MM.1S (cell line): ENCODE results near the gene SNHG17.

Source experiments
- DNase-seq: peaks from one replicate; pipeline ENCODE4 v3.0.0-alpha.2; 2015
- H2AFZ ChIP-seq: fragments of 300-600 bp; sonication (generic); 2 replicates; pipeline ENCODE4 v1.6.0; 2016; ENCODE audit warnings: antibody characterized with exemption, low read length
- H3F3A ChIP-seq: fragments of 300-600 bp; sonication (generic); 2 replicates; pipeline ENCODE4 v1.6.1; 2016; ENCODE audit warnings: mild to moderate bottlenecking, antibody characterized with exemption, low read length, moderate library complexity, mixed read lengths; ENCODE audit not compliant: insufficient read depth
- H3K27ac ChIP-seq: fragments of 300-600 bp; sonication (generic); 2 replicates; pipeline ENCODE4 v1.5.1; 2016; ENCODE audit warnings: mild to moderate bottlenecking, low read length
- H3K27me3 ChIP-seq: fragments of 300-600 bp; sonication (generic); replicated peaks from 2 replicates; pipeline ENCODE4 v1.6.0; 2016; ENCODE audit warnings: low read length; ENCODE audit not compliant: insufficient read depth
- H3K36me3 ChIP-seq: fragments of 300-600 bp; sonication (generic); replicated peaks from 2 replicates; pipeline ENCODE4 v1.6.1; 2016; ENCODE audit warnings: mild to moderate bottlenecking, low read length, mixed read lengths; ENCODE audit not compliant: insufficient read depth
- H3K4me1 ChIP-seq: fragments of 300-600 bp; sonication (generic); 2 replicates; pipeline ENCODE4 v1.6.1; 2016; ENCODE audit warnings: low read length, mixed read lengths
- H3K4me2 ChIP-seq: fragments of 300-600 bp; sonication (generic); 2 replicates; pipeline ENCODE4 v1.6.0; 2016; ENCODE audit warnings: low read depth, low read length
- H3K4me3 ChIP-seq: fragments of 300-600 bp; sonication (generic); 2 replicates; pipeline ENCODE4 v1.5.1; 2016; ENCODE audit warnings: low read length, mixed read lengths
- H3K79me2 ChIP-seq: fragments of 300-600 bp; sonication (generic); 2 replicates; pipeline ENCODE4 v1.6.1; 2016; ENCODE audit warnings: mixed run types, low read length, mixed read lengths
- H3K9ac ChIP-seq: fragments of 300-600 bp; sonication (generic); 2 replicates; pipeline ENCODE4 v1.6.1; 2016; ENCODE audit warnings: low read length, mixed read lengths
- H3K9me2 ChIP-seq: fragments of 300-600 bp; sonication (generic); replicated peaks from 2 replicates; pipeline ENCODE4 v1.6.1; 2016; ENCODE audit warnings: mild to moderate bottlenecking, low read length, mixed read lengths; ENCODE audit not compliant: insufficient read depth
- H3K9me3 ChIP-seq: fragments of 300-600 bp; sonication (generic); replicated peaks from 2 replicates; pipeline ENCODE4 v1.6.1; 2016; ENCODE audit warnings: mild to moderate bottlenecking, low read length, mixed read lengths; ENCODE audit not compliant: insufficient read depth
- H4K20me1 ChIP-seq: fragments of 300-600 bp; sonication (generic); 2 replicates; pipeline ENCODE4 v1.6.1; 2016; ENCODE audit warnings: mild to moderate bottlenecking, low read length, moderate library complexity, mixed read lengths; ENCODE audit not compliant: insufficient read depth
- CTCF ChIP-seq: fragments of 300-600 bp; sonication (generic); IDR thresholded peaks from 2 replicates; pipeline ENCODE4 v1.5.1; 2016; ENCODE audit warnings: antibody characterized with exemption, low read length, mixed read lengths
- EZH2 ChIP-seq: fragments of 300-600 bp; sonication (generic); optimal IDR thresholded peaks from 2 replicates; pipeline ENCODE3; 2017; ENCODE audit warnings: low read depth, mild to moderate bottlenecking, antibody characterized with exemption, low read length, mixed read lengths
- EZH2phosphoT487 ChIP-seq: fragments of 300-600 bp; sonication (generic); IDR thresholded peaks from 2 replicates; pipeline ENCODE4 v1.6.1; 2018; ENCODE audit warnings: antibody characterized with exemption, low read length

Gene SNHG17

GRCh38 chr20:38407321-38407720, 27.8 kb downstream of the SNHG17 start:
- H3F3A ChIP-seq: no peaks in the 10 kb centered on the region
- no peak overlapping the region for H3K4me3 ChIP-seq
- H4K20me1 ChIP-seq: no peaks in the 10 kb centered on the region
- H3K9me2 ChIP-seq: no peaks in the 10 kb centered on the region
- no peak overlapping the region for H3K9ac ChIP-seq
- H3K9me3 ChIP-seq: no peaks in the 10 kb centered on the region
- H3K4me1 ChIP-seq: no peaks in the 10 kb centered on the region
- TF ChIP-seq EZH2: no peak
- no peak for TF ChIP-seq EZH2phosphoT487
- no peak for TF ChIP-seq CTCF
- DNase-seq: no peak
- no peak overlapping the region for H2AFZ ChIP-seq
- H3K36me3 ChIP-seq: peaks cover 2% of the 10 kb centered on the region; the same call in 1 of the 2 replicates
- H3K79me2 ChIP-seq: no peaks in the 10 kb centered on the region
- H3K27ac ChIP-seq: no peak overlapping the region
- H3K27me3 ChIP-seq: no peaks in the 10 kb centered on the region
- no peak overlapping the region for H3K4me2 ChIP-seq

GRCh38 chr20:38406476-38406875, 28.7 kb downstream of the SNHG17 start:
- no peaks in the 10 kb centered on the region for H3K79me2 ChIP-seq
- no peaks in the 10 kb centered on the region for H3K4me1 ChIP-seq
- no peak overlapping the region for H3K27ac ChIP-seq
- no peaks in the 10 kb centered on the region for H3K27me3 ChIP-seq
- no peak overlapping the region for H3K9ac ChIP-seq
- H3K4me2 ChIP-seq: no peak overlapping the region
- peaks cover 2% of the 10 kb centered on the region; the same call in 1 of the 2 replicates for H3K36me3 ChIP-seq
- no peaks in the 10 kb centered on the region for H3F3A ChIP-seq
- no peak overlapping the region for H2AFZ ChIP-seq
- H3K9me3 ChIP-seq: no peaks in the 10 kb centered on the region
- no peak for TF ChIP-seq CTCF
- TF ChIP-seq EZH2phosphoT487: no peak
- TF ChIP-seq EZH2: no peak
- H3K4me3 ChIP-seq: no peak overlapping the region
- DNase-seq: no peak
- no peaks in the 10 kb centered on the region for H4K20me1 ChIP-seq
- no peaks in the 10 kb centered on the region for H3K9me2 ChIP-seq

DNA sequence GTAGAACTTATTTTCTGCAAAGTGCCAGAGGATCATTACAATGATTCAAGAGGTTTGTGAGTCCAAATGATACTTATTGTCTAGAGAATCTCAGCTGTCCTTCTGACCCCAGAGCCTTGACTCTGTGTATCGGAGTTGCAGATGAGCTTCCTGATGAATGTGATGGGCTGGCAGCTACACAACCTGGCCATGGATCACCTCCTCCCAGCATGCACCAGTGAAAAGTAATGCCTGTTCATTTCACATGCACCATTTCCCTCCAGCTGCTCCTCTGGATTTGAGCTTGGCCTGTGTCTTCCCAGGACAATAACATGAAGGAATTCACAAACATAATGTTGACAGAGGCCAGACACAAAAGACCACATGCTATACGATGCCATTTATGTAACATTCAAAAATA, 30.0 kb downstream of the SNHG17 start:
- no peaks in the 10 kb centered on the region for H3K4me1 ChIP-seq
- no peak overlapping the region for H3K4me3 ChIP-seq
- no peak overlapping the region for H3K4me2 ChIP-seq
- H3K36me3 ChIP-seq: peaks cover 2% of the 10 kb centered on the region; the same call in 1 of the 2 replicates
- no peak overlapping the region for H3K27ac ChIP-seq
- H3K79me2 ChIP-seq: no peaks in the 10 kb centered on the region
- DNase-seq: no peak
- H3K27me3 ChIP-seq: no peaks in the 10 kb centered on the region
- H2AFZ ChIP-seq: no peak overlapping the region
- no peaks in the 10 kb centered on the region for H3K9me2 ChIP-seq
- no peaks in the 10 kb centered on the region for H3K9me3 ChIP-seq
- no peak for TF ChIP-seq EZH2phosphoT487
- TF ChIP-seq CTCF: no peak
- TF ChIP-seq EZH2: no peak
- no peaks in the 10 kb centered on the region for H4K20me1 ChIP-seq
- no peaks in the 10 kb centered on the region for H3F3A ChIP-seq
- H3K9ac ChIP-seq: no peak overlapping the region
